Astrocyte of the spinal cord (primary cell): ENCODE data around the gene SMIM33.
"Not testable (repeated sequence)": the region's sequence is repeated elsewhere in the genome, so short reads cannot be mapped to it uniquely, and the experiment has no call there.

Experiments used
- DNase-seq: peaks from one replicate; pipeline ENCODE4 v3.0.0; 2011; ENCODE audit warnings: low read depth, low spot score
- H3K4me3 ChIP-seq: 2 replicates; pipeline ENCODE4 v1.5.1; 2011; ENCODE audit warnings: low read depth, mild to moderate bottlenecking, low read length, moderate library complexity
- CTCF ChIP-seq: IDR thresholded peaks from 2 replicates; pipeline ENCODE4 v1.5.1; 2012; ENCODE audit warnings: low read depth, mild to moderate bottlenecking, low read length, inconsistent platforms
- in situ Hi-C: cut with HindIII; loops from 2 replicates; pipeline ENCODE4 v1.10.0; 2017; ENCODE audit warnings: low sequenced_read_pairs

The SMIM33 gene

DNA sequence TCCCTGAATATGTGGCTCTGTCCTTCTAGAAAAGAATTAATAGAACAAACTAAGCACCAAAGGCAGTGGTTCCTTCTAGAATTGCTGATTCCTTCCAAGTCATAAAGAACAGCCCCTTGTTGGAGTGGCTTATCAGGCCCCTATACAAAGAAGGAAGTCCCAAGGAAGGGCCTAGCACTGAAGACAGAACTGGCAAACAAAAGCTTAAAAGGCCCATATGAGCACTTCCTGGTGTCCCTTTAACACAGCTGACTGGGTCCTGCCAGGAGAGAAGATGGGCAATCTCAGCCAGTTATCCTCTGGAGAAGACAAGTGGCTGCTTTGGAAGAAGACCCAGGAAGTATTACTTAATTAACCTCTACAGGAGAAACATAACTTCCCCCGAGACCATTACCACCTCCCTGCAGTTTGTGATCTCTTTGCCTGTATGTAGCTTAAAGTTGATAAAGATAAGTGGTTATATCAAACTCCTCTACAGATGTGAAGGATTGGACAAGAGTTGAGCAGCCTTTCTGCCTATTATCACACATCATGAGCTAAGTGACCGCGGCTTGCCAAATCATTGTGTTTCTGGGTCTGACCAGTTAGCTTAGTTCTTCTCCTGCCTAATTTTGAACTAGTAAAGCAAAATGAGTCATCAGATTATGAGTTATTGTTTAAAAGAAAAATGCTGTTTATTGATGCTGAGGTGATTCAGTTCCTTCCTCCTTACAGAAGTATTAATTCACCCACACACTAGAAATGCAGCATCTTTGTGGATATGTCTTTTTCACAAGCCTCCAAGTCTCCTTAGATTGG is 25.0 kb downstream of the SMIM33 start:
- H3K4me3 ChIP-seq, result no peak overlapping the region
- in situ Hi-C loops, result no loop called here
- TF ChIP-seq CTCF, result no peak
- no peak for DNase-seq

GRCh38 chr5:139501381-139501780 is 30.6 kb downstream of the SMIM33 start:
- in situ Hi-C loops, result loop anchor here (25.0 kb wide), 1 partner anchor 89 kb away; the partner anchor contains the start of gene SPATA24
- TF ChIP-seq CTCF, result no peak
- DNase-seq, result no peak
- no peak overlapping the region for H3K4me3 ChIP-seq

DNA sequence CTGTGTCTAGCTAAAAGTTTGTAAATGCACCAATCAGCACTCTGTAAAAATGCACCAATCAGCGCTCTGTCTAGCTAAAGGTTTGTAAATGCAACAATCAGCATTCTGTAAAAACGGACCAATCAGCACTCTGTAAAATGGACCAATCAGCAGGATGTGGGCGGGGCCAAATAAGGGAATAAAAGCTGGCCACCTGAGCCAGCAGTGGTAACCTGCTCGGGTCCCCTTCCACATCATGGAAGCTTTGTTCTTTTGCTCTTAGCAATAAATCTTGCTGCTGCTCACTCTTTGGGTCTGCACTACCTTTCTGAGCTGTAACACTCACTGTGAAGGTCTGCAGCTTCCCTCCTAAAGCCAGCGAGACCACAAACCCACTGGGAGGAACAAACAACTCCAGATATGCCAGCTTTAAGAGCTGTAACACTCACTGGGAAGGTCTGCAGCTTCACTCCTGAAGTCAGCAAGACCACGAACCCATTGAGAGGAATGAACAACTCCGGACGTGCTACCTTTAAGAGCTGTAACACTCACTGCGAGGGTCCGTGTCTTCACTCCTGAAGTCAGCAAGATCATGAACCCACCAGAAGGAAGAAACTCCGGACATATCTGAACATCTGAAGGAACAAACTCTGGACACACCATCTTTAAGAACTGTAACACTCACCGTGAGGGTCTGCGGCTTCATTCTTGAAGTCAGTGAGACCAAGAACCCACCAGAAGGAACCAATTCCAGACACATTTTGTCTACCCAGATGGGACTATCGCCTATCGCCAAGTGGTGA is 32.4 kb downstream of the SMIM33 start:
- in situ Hi-C loops, result loop anchor here (25.0 kb wide), 1 partner anchor 91 kb away; the partner anchor contains the start of gene SPATA24
- not testable (repeated sequence) for H3K4me3 ChIP-seq

GRCh38 chr5:139503879-139504278 is 33.1 kb downstream of the SMIM33 start:
- DNase-seq, H3K4me3 ChIP-seq: not testable (repeated sequence)
- in situ Hi-C loops, result loop anchor here (25.0 kb wide), 1 partner anchor 92 kb away; the partner anchor contains the start of gene SPATA24

More for the DNA sequence above, 32.4 kb downstream of the SMIM33 start:
- not testable (repeated sequence) for DNase-seq

DNA sequence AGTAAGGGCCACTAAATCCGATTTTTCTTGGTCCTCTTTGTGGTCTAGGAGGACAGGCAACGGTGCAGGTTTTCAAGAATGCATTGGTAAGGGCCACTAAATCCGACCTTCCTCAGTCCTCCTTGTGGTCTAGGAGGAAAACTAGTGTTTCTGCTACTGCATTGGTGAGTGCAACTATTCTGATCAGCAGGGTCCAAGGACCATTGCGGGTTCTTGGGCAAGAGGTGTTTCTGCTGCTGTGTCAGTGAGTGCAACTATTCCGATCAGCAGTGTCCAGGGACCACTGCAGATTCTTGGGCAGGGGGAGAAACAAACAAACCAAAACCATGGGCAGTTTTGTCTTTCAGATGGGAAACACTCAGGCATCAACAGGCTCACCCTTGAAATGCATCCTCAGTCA is 33.9 kb downstream of the SMIM33 start:
- not testable (repeated sequence) for DNase-seq, H3K4me3 ChIP-seq
- in situ Hi-C loops, result loop anchor here (25.0 kb wide), 1 partner anchor 92 kb away; the partner anchor contains the start of gene SPATA24

GRCh38 chr5:139512786-139513390 is 42.1 kb downstream of the SMIM33 start:
- in situ Hi-C loops, result loop anchor here (25.0 kb wide), 1 partner anchor 101 kb away; the partner anchor contains the start of gene SPATA24

GRCh38 chr5:139513434-139513833 is 42.6 kb downstream of the SMIM33 start:
- not testable (repeated sequence) for H3K4me3 ChIP-seq
- DNase-seq, result peak; percentile 73
- peak; percentile 71 for TF ChIP-seq CTCF
- in situ Hi-C loops, result loop anchor here (25.0 kb wide), 1 partner anchor 101 kb away; the partner anchor contains the start of gene SPATA24

More at GRCh38 chr5:139512786-139513390, 42.1 kb downstream of the SMIM33 start:
- no peak overlapping the region for H3K4me3 ChIP-seq
- no peak for DNase-seq
- no peak for TF ChIP-seq CTCF
